Measurements from ENCODE around the gene CGB3.

Gene CGB3

GRCh38 chr19:48985711-48986110 lies 38.4 kb downstream of the CGB3 start:
- no peak for DNase-seq

- DNase-seq, result no peak
Measured at GRCh38 chr19:48982280-48982679, 41.9 kb downstream of the CGB3 start.

- no peak for DNase-seq
Measured at GRCh38 chr19:48977061-48977460, 47.1 kb downstream of the CGB3 start.

GRCh38 chr19:48975947-48976847 lies 47.9 kb downstream of the CGB3 start:
- no peak for DNase-seq

All from DMS153 (cell line).